GM12864 (cell line): ENCODE results near the gene FANCG.
A peak's percentile ranks its signal among the peaks of the same experiment; 100 is the strongest.

Source experiments
- DNase-seq: peaks from one replicate; pipeline ENCODE4 v3.0.0-alpha.2; 2011; ENCODE audit warnings: low read depth
- H3K4me3 ChIP-seq: 2 replicates; pipeline ENCODE4 v1.5.1; 2011; ENCODE audit warnings: mild to moderate bottlenecking, low read depth, low read length, control low read depth
- TF ChIP-seq, protein P1 (sequence below): IDR thresholded peaks from 2 replicates; pipeline ENCODE4 v1.5.1; 2011; ENCODE audit warnings: low read depth, mild to moderate bottlenecking, moderate library complexity, low read length, control low read depth, inconsistent platforms; ENCODE audit errors: missing control alignments

The FANCG gene

DNA sequence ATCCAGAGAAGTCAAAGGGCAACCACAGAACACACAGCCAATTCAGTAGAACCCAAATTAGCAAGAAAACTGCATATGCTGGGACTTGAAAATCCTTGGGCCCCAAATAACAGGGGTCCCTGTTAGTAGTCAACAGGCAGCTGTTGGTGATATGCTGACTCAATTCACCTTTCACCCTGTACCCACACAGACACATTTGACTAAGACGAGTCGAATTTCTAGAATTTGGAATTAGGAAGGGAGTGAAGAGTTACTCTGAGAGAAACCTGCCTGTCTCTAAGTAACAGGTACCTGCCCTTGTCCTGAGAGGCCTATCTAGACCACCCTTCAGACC is 6.5 kb downstream of the FANCG start:
- H3K4me3 ChIP-seq = peak overlapping the region; percentile 39; the same call in 1 of the 2 replicates
- DNase-seq = no peak
- TF ChIP-seq, protein P1, sequence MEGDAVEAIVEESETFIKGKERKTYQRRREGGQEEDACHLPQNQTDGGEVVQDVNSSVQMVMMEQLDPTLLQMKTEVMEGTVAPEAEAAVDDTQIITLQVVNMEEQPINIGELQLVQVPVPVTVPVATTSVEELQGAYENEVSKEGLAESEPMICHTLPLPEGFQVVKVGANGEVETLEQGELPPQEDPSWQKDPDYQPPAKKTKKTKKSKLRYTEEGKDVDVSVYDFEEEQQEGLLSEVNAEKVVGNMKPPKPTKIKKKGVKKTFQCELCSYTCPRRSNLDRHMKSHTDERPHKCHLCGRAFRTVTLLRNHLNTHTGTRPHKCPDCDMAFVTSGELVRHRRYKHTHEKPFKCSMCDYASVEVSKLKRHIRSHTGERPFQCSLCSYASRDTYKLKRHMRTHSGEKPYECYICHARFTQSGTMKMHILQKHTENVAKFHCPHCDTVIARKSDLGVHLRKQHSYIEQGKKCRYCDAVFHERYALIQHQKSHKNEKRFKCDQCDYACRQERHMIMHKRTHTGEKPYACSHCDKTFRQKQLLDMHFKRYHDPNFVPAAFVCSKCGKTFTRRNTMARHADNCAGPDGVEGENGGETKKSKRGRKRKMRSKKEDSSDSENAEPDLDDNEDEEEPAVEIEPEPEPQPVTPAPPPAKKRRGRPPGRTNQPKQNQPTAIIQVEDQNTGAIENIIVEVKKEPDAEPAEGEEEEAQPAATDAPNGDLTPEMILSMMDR = no peak

DNA sequence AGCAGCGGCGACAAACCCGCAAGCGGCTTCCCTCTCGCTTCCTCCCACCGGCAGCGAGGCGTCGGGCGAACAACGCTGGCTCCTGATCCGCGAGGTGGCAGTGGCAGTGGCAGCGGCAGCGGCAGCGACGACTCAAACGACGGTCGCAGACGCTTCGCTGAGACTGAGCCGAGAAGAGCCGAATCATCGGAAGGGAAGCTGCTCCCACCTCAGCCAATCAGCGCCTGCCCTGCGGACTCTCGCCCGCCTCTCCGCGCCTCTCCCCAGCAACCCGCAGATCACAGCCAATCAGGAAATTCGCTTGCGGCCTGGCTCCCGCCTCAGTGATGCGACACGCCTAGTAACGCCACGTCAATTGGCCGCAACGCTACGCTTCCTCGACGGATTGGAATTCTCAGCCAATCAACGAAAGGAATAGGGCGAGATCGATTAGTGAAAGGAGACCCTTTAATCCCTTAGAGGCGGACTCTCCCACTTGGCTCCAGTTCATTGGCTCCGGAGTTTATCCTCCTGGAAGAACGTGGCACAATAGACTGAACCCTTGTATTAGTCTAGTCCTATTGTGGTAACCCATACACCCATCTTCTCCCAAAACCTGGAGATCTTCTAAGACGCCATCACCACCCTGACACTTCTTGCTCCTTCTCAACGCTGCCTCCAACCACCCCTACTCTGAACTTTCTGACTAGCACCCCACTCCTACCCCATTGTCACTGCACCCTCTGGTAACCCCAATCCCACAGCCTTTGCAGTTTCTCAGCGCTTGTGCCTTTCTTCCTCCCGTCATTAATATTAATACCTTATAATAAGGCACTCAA is 7.1 kb downstream of the FANCG start, which contains the start of gene VCP:
Gene VCP, minus strand, starts transcription at position 165 of the 818 bp plus-strand sequence. CDS start 272 bp downstream, outside the sequence.
- TF ChIP-seq, protein P1 = no peak
- peak within 1 kb of the TSS; percentile 76 for H3K4me3 ChIP-seq
- peak; percentile 98 for DNase-seq

DNA sequence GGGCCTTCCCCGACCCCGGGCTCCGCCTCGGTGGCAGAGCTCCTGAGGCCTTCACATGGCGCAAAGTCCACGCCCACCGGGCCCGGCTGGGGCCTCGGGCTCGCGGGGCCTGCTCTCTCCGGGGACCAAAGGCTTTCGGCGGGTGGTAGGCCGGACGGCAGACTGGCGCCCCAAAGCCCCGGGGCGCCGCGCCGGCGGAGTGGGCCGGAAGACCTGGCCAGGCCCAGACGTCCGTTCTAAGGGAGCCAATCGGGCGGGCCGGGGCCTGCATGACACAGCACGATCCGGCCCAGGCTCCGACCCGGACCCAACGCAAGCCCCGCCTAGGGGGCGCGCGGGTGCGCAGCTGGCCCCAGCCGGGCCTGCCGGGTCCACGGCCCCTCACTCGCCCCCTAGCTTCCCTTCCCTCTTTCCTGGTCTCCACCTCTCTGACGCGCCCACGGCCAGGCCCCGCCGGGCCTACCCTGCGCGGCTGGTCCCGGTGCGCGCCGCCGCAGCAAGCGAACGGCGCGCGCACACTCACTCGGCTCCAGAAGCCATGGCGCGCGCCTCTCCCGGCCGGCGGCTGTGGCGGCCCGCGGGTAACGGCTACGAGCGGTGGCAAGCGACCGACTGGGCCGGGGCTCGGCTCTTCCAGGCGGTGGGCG is 7.8 kb downstream of the FANCG start:
- TF ChIP-seq, protein P1 = peak; percentile 30
- peak overlapping the region; percentile 76 for H3K4me3 ChIP-seq
- peak; percentile 55 for DNase-seq

DNA sequence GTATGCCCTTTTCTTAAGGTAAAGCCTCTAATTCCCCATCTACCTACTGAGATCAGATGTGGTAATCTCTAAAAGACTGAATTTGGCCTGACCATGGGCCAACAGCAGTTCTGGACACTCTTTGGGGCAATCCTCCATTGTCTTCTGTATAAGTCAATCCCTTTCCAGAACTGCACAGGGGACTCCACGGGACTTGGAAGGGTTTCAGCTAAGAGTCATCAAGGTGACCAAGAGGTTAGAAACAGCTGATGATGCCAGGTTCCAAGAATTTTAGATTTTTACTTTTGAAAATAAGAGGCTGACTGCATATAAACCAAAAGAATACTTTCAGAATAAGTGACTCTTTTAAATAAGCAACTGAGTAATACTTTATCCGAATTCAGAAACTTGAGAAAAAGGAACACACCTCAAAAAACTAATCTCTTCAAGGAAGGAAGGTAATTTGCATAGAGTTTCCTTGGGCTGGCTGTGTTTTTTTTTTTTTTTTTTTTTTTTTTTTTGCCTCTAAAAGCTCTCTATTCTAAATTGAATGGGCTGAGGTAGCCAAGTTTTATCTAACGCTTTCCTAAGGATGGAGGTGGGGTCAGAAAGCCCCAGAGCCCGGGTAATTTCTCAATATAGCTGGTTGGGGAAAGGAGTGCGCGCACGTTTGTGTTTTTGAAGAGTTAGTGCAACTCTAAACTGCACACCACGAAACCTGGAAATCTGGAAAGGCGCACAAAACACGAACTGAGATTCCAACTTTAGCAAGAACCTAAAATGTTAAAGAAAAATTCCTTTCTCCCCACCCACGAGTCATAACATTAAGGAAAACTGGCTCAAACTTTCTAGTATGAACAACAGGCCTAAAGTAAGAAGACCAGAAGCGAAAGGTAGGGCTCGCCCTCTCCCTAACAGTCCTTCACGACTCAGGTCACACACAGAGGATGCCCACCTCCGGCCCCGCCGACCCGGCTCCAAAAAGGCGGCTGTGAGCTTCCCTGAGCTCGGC is 8.6 kb downstream of the FANCG start:
- peak overlapping the region; percentile 76 for H3K4me3 ChIP-seq
- DNase-seq = no peak
- TF ChIP-seq, protein P1 = no peak

DNA sequence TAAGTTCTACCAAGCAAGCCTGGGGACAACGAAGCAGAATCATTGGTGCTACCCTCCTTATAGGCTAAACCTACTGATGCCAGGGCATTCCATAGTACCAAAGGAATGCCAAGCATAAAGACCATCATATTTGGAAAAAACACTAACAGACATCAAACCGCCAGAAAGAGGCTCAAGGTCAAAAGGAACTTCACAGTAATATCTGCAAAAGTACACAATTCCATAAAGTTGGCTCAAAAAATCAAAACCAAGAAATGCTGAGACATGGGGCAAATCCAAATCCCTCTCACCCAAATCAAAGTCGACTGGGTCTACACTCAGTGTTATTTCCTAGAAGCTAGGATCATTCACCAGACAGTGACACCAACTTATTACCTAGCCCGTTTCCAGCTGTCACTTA is 10.7 kb downstream of the FANCG start:
- H3K4me3 ChIP-seq = 0 out of 2 replicates have a peak overlapping the region, but pooled peaks have one; percentile 11
- TF ChIP-seq, protein P1 = no peak
- no peak for DNase-seq

DNA sequence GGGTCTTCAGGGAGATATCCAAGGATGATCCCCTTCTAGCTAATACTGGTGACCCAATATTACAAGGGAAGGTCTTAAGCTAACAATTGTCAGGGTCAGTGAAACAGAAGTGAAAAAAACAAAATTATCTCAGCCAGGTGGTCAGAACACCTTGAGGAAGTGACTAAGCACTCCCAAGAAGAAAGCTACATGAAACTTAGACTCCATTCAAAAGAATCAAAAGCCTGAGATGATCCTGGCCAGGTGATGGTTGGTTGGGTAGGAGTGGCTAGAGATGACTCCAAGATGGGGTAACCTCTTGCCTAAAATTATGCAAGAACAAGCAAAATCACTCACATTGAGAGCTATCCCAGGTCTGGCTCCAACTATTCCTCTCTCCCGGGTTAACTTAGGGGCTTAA is 12.7 kb downstream of the FANCG start:
- DNase-seq = no peak
- TF ChIP-seq, protein P1 = no peak
- no peak overlapping the region for H3K4me3 ChIP-seq
